ENCODE measurements around the gene LPCAT1.
A peak's percentile ranks its signal among the peaks of the same experiment; 100 is the strongest.

The LPCAT1 gene

DNA sequence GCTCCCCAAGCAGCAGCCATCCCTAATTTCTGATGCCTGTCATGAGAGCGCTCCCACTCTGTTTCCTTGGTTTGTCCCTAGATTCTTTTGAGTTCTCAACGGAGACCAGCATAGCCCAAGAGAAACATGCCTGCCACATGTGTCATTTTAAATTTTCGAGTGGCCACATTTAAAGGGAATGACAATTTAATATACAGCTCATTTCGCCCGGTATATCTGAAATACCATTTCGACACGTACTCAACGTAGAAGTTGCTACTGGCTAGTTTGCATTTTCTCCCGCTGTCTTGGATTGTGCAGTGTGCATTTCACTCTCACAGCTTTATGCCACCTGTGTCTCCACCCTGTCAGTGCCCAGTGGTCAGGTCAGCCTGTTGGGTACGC lies 21.0 kb downstream of the LPCAT1 start:
- CTCF ChIA-PET, result interaction anchor here (1.1 to 1.9 kb wide), 5 partner anchors 9 to 21 kb away, joined by 3 to 13 read pairs (median 5); partner anchors contain the start of gene LPCAT1
- Histone ChIP-seq H3K4me1 (ENCODE audit: control extremely low read depth in 1 of 4, control insufficient read depth in 4 of 4, insufficient read depth in 4 of 4, low read length in 3 of 4) (peaks cover 3 to 20% (median 16%) of the 10 kb centered on the region in 4 experiments), H3K36me3 (ENCODE audit: control insufficient read depth in 4 of 4, insufficient read depth in 4 of 4, low read length in 3 of 4) (peaks cover 3 to 32% (median 13%) of the 10 kb centered on the region in 4 experiments), H3K27ac (ENCODE audit: insufficient read depth in 1 of 2, low read depth in 1 of 2, low read length in 2 of 2, poor library complexity in 1 of 2, severe bottlenecking in 2 of 2) (no peak overlapping the region), H3K27me3 (replicated peaks in 2 of 5; ENCODE audit: control insufficient read depth in 4 of 5, insufficient read depth in 5 of 5, low read length in 4 of 5) (no peaks in the 10 kb centered on the region), H3K9me3 (ENCODE audit: control extremely low read depth in 1 of 5, control insufficient read depth in 4 of 5, insufficient read depth in 2 of 5, low read depth in 1 of 5, low read length in 4 of 5) (no peaks in the 10 kb centered on the region), H3K4me3 (ENCODE audit: control insufficient read depth in 1 of 7, extremely low read depth in 1 of 7, insufficient read depth in 4 of 7, low read depth in 2 of 7, low read length in 6 of 7) (no peak overlapping the region)
- POLR2A ChIA-PET, result no interaction called here
- DNase-seq, result no peak
- 97% methylated on average over 9 of the region's 10 CpGs for WGBS (ENCODE audit: insufficient coverage)

DNA sequence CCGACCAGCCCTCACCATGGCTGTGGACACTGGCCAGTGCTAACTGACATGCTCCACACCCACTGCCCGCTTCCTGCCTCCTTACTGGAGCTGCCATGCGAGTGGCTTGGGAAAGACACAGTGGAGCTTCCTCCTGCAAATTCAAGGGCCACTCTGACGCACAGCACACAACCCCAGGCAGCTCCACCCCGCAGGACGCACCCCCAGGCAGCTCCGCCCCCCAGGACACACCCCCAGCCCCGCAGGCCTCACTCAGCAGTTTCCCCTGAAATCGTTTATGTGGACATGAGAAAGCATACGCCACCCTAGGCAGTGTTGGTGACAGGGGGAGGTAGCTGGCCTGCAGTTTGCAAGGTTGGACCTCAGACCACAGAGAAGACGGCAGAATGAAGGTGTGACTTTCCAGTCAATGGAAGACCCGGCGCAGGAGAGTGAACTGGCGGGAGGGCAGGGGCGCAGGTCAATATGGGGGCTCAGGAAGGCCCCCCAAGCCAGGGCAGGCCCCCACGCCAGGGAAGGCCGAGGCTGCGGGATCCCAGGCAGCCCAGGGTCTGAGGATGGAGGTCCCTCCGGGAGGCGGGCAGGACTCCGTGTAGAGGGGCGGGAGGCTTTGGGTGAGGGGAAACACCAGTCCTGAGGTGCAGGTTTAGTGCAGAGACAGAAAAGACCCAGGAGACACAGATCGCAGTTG lies 21.6 kb downstream of the LPCAT1 start:
- Histone ChIP-seq H3K27ac (ENCODE audit: insufficient read depth in 1 of 2, low read depth in 1 of 2, low read length in 2 of 2, poor library complexity in 1 of 2, severe bottlenecking in 2 of 2) (no peak overlapping the region), H3K4me3 (ENCODE audit: control insufficient read depth in 1 of 7, extremely low read depth in 1 of 7, insufficient read depth in 4 of 7, low read depth in 2 of 7, low read length in 6 of 7) (no peak overlapping the region), H3K36me3 (ENCODE audit: control insufficient read depth in 4 of 4, insufficient read depth in 4 of 4, low read length in 3 of 4) (peaks cover 3 to 37% (median 17%) of the 10 kb centered on the region in 4 experiments), H3K27me3 (replicated peaks in 2 of 5; ENCODE audit: control insufficient read depth in 4 of 5, insufficient read depth in 5 of 5, low read length in 4 of 5) (no peaks in the 10 kb centered on the region), H3K9me3 (ENCODE audit: control extremely low read depth in 1 of 5, control insufficient read depth in 4 of 5, insufficient read depth in 2 of 5, low read depth in 1 of 5, low read length in 4 of 5) (no peaks in the 10 kb centered on the region), H3K4me1 (ENCODE audit: control extremely low read depth in 1 of 4, control insufficient read depth in 4 of 4, insufficient read depth in 4 of 4, low read length in 3 of 4) (peaks cover 3 to 22% (median 18%) of the 10 kb centered on the region in 4 experiments)
- peak in 2 of 3 donors; percentile 80 to 87 for DNase-seq
- CTCF ChIA-PET, result interaction anchor here (1.1 to 1.8 kb wide), 2 partner anchors 10 to 11 kb away, joined by 5 to 7 read pairs; no protein-coding TSS in a partner anchor
- WGBS (ENCODE audit: insufficient coverage), result 92% methylated on average over 22 of the region's 23 CpGs
- POLR2A ChIA-PET, result no interaction called here

DNA sequence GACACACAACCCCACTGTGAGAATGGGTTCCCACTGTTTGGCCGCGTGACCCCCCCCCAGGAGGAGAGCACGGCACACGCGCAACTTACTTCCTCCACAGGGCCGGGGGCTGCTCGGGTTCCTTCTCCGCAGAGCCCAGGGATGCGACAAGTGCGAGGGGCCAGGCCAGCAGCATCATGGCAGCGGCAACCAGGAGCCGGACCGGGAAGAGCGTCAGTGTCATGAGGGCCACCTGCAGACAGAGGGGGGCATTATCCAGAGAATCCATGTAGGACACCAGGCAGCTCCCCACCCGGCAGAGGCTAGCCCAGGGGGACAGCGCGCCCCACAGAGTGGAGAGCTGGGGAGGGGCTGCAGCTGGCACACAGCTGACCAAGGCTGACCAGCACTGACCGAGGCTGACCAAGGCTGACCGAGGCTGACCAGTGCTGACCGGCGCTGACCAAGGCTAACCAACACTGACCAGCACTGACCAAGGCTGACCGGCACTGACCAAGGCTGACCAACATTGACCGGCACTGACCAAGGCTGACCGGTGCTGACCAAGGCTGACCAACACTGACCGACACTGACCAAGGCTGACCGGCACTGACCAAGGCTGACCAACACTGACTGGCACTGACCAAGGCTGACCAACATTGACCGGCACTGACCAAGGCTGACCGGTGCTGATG lies 22.3 kb downstream of the LPCAT1 start:
- Histone ChIP-seq H3K27me3 (replicated peaks in 2 of 5; ENCODE audit: control insufficient read depth in 4 of 5, insufficient read depth in 5 of 5, low read length in 4 of 5) (no peaks in the 10 kb centered on the region), H3K9me3 (ENCODE audit: control extremely low read depth in 1 of 5, control insufficient read depth in 4 of 5, insufficient read depth in 2 of 5, low read depth in 1 of 5, low read length in 4 of 5) (no peaks in the 10 kb centered on the region), H3K4me1 (ENCODE audit: control extremely low read depth in 1 of 4, control insufficient read depth in 4 of 4, insufficient read depth in 4 of 4, low read length in 3 of 4) (peaks cover 3 to 27% (median 20%) of the 10 kb centered on the region in 4 experiments), H3K36me3 (ENCODE audit: control insufficient read depth in 4 of 4, insufficient read depth in 4 of 4, low read length in 3 of 4) (peaks cover 3 to 43% (median 17%) of the 10 kb centered on the region in 4 experiments), H3K4me3 (ENCODE audit: control insufficient read depth in 1 of 7, extremely low read depth in 1 of 7, insufficient read depth in 4 of 7, low read depth in 2 of 7, low read length in 6 of 7) (no peak overlapping the region), H3K27ac (ENCODE audit: insufficient read depth in 1 of 2, low read depth in 1 of 2, low read length in 2 of 2, poor library complexity in 1 of 2, severe bottlenecking in 2 of 2) (no peak overlapping the region)
- DNase-seq, result peak in 2 of 3 donors; percentile 37 to 59
- POLR2A ChIA-PET, result no interaction called here
- CTCF ChIA-PET, result no interaction called here
- WGBS (ENCODE audit: insufficient coverage), result 99% methylated on average over 22 of the region's 28 CpGs

DNA sequence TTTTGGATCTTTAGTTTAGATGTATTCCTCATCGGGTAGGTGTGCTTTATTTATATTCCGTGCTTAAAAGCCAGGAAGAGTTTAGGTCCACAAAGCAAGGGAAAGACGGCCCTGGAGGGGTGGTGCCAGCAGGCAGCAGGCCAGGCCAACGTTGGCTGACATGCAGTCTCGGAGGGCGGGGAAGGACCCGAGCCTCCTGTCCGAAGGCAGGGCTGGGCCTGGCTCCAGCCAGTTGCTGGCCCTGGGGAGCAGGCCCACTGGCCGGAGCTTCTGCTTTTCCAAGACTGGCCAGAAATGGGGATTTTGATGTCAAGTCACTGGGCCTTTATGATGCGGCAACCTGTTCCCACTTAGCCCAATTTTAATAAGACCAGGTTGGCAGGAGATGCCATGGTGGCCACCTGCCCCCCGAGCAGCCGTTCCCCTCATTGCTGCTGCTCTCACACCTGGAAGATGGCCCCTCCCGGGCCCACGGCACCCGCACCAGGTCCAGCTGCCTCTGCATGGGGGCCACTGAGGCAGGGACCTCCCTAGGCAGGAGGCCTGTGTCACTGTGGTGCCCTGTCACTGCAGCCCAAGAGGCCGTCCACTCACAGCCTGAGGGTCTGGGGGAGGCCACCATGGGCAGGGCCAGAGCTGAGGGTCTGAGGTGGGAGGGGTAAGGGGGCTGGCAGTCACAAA lies 23.2 kb downstream of the LPCAT1 start:
- Histone ChIP-seq H3K4me3 (ENCODE audit: control insufficient read depth in 1 of 7, extremely low read depth in 1 of 7, insufficient read depth in 4 of 7, low read depth in 2 of 7, low read length in 6 of 7) (no peak overlapping the region), H3K9me3 (ENCODE audit: control extremely low read depth in 1 of 5, control insufficient read depth in 4 of 5, insufficient read depth in 2 of 5, low read depth in 1 of 5, low read length in 4 of 5) (no peaks in the 10 kb centered on the region), H3K4me1 (ENCODE audit: control extremely low read depth in 1 of 4, control insufficient read depth in 4 of 4, insufficient read depth in 4 of 4, low read length in 3 of 4) (peaks cover 3 to 35% (median 27%) of the 10 kb centered on the region in 4 experiments), H3K27me3 (replicated peaks in 2 of 5; ENCODE audit: control insufficient read depth in 4 of 5, insufficient read depth in 5 of 5, low read length in 4 of 5) (no peaks in the 10 kb centered on the region), H3K36me3 (ENCODE audit: control insufficient read depth in 4 of 4, insufficient read depth in 4 of 4, low read length in 3 of 4) (peaks cover 3 to 40% (median 17%) of the 10 kb centered on the region in 4 experiments), H3K27ac (ENCODE audit: insufficient read depth in 1 of 2, low read depth in 1 of 2, low read length in 2 of 2, poor library complexity in 1 of 2, severe bottlenecking in 2 of 2) (no peak overlapping the region)
- ChIA-PET POLR2A (interaction anchor here (0.7 kb wide), 1 partner anchor 23 kb away, joined by 4 read pairs; the partner anchor contains the start of gene LPCAT1), CTCF (no interaction called here)
- no peak for DNase-seq
- 93% methylated on average over 10 of the region's 16 CpGs for WGBS (ENCODE audit: insufficient coverage)

DNA sequence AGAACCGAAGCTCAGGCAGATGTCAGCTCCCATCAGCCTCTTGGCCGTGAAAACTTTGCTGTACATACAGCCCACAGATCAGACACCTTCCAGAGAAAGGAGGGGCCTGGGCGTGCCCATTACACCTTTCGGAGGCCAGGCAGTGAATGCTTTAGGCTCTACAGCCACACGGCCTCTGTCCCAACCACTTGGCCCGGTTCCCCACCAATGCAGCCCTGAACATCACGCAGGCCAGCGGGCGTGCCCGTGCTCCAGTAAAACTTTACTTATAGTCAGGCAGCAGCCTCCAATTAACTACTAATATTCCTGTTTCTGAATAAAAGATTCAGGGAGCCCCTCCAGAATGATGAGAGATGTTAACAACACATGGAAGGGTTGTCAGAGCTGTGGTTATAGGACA lies 23.9 kb downstream of the LPCAT1 start:
- Histone ChIP-seq H3K9me3 (ENCODE audit: control extremely low read depth in 1 of 5, control insufficient read depth in 4 of 5, insufficient read depth in 2 of 5, low read depth in 1 of 5, low read length in 4 of 5) (no peaks in the 10 kb centered on the region), H3K27ac (ENCODE audit: insufficient read depth in 1 of 2, low read depth in 1 of 2, low read length in 2 of 2, poor library complexity in 1 of 2, severe bottlenecking in 2 of 2) (no peak overlapping the region), H3K27me3 (replicated peaks in 2 of 5; ENCODE audit: control insufficient read depth in 4 of 5, insufficient read depth in 5 of 5, low read length in 4 of 5) (no peaks in the 10 kb centered on the region), H3K36me3 (ENCODE audit: control insufficient read depth in 4 of 4, insufficient read depth in 4 of 4, low read length in 3 of 4) (peaks cover 3 to 40% (median 17%) of the 10 kb centered on the region in 4 experiments), H3K4me1 (ENCODE audit: control extremely low read depth in 1 of 4, control insufficient read depth in 4 of 4, insufficient read depth in 4 of 4, low read length in 3 of 4) (peaks cover 3 to 42% (median 34%) of the 10 kb centered on the region in 4 experiments), H3K4me3 (ENCODE audit: control insufficient read depth in 1 of 7, extremely low read depth in 1 of 7, insufficient read depth in 4 of 7, low read depth in 2 of 7, low read length in 6 of 7) (no peak overlapping the region)
- WGBS (ENCODE audit: insufficient coverage), result 93% methylated on average over 9 of the region's 10 CpGs
- DNase-seq, result no peak
- CTCF ChIA-PET, result no interaction called here
- POLR2A ChIA-PET, result interaction anchor here (0.7 kb wide), 1 partner anchor 24 kb away, joined by 4 read pairs; the partner anchor contains the start of gene LPCAT1

DNA sequence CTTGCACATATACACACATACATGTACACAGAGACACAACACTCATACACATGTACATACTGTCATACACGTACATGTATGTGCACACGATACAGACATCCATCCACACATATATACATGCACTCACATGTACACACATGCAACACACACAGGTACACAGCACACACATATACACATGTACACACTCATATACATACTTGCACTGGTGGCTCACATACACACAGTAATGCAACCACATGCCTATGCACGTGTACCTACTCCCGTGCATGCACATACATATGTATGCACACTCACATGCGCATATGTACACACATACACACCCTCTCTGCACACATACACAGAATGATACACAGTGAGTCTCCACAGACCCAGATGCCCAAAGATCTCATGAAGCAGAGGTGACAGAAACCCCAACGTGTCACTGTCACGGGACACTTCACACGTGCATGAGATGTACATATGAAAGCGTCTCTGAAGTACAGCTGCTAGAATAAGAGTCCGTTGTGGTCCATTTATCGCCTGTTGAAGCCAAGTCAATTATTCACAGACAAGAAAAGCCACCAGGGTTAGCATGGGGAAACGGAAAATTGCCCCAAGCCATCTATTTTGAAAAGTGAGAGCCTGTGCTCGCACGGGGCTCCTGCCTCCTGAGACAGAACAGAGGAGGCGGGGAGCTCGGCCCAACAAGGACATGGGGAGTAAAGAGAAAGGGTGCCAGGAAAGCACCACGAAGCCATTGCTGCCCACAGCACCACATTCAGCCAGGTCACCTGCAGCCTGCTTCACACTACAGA lies 24.9 kb downstream of the LPCAT1 start:
- DNase-seq, result no peak
- ChIA-PET CTCF (no interaction called here), POLR2A (no interaction called here)
- Histone ChIP-seq H3K27ac (ENCODE audit: insufficient read depth in 1 of 2, low read depth in 1 of 2, low read length in 2 of 2, poor library complexity in 1 of 2, severe bottlenecking in 2 of 2) (no peak overlapping the region), H3K27me3 (replicated peaks in 2 of 5; ENCODE audit: control insufficient read depth in 4 of 5, insufficient read depth in 5 of 5, low read length in 4 of 5) (no peaks in the 10 kb centered on the region), H3K4me1 (ENCODE audit: control extremely low read depth in 1 of 4, control insufficient read depth in 4 of 4, insufficient read depth in 4 of 4, low read length in 3 of 4) (peaks cover 3 to 44% (median 28%) of the 10 kb centered on the region in 4 experiments), H3K9me3 (ENCODE audit: control extremely low read depth in 1 of 5, control insufficient read depth in 4 of 5, insufficient read depth in 2 of 5, low read depth in 1 of 5, low read length in 4 of 5) (no peaks in the 10 kb centered on the region), H3K4me3 (ENCODE audit: control insufficient read depth in 1 of 7, extremely low read depth in 1 of 7, insufficient read depth in 4 of 7, low read depth in 2 of 7, low read length in 6 of 7) (no peak overlapping the region), H3K36me3 (ENCODE audit: control insufficient read depth in 4 of 4, insufficient read depth in 4 of 4, low read length in 3 of 4) (peaks cover 3 to 45% (median 22%) of the 10 kb centered on the region in 4 experiments)
- 90% methylated on average over 16 of the region's 17 CpGs for WGBS (ENCODE audit: insufficient coverage)

All from common myeloid progenitor, CD34-positive (primary cell).